HepG2 (cell line): ENCODE data around the gene RPTOR. TPM values are rescaled to one million over a fixed set of nuclear protein-coding genes. Genes with fewer than 3 reads are reported as not detected.

ENCODE experiments used
- ADNP ChIP-seq: sonication (generic); formaldehyde crosslinking; IDR thresholded peaks from 2 replicates; pipeline ENCODE4 v1.4.0; 2020; ENCODE audit warnings: missing genetic modification reagents
- BCL6 ChIP-seq: IDR thresholded peaks from 2 replicates; pipeline ENCODE4 v1.6.1; 2016; ENCODE audit warnings: missing genetic modification reagents, missing compliant biosample characterization
- CHCHD3 ChIP-seq: sonication (generic); formaldehyde crosslinking; IDR thresholded peaks from 2 replicates; pipeline ENCODE4 v1.8.0; 2022; ENCODE audit warnings: mild to moderate bottlenecking, missing genetic modification reagents, moderate library complexity
- SIX4 ChIP-seq: sonication (generic); formaldehyde crosslinking; IDR thresholded peaks from 2 replicates; pipeline ENCODE4 v1.4.0; 2020; ENCODE audit warnings: missing genetic modification reagents
- SP4 ChIP-seq: sonication (generic); formaldehyde crosslinking; IDR thresholded peaks from 2 replicates; pipeline ENCODE4 v1.8.1; 2023; ENCODE audit warnings: mild to moderate bottlenecking, missing genetic modification reagents
- THAP11 ChIP-seq: IDR thresholded peaks from 2 replicates; pipeline ENCODE4 v1.6.1; 2016; ENCODE audit warnings: missing biosample characterization, missing genetic modification reagents
- ZNF121 ChIP-seq: sonication (generic); formaldehyde crosslinking; IDR thresholded peaks from 2 replicates; pipeline ENCODE4 v1.5.0; 2020; ENCODE audit warnings: mild to moderate bottlenecking, missing genetic modification reagents
- ZNF263 ChIP-seq: sonication (generic); formaldehyde crosslinking; IDR thresholded peaks from 2 replicates; pipeline ENCODE4 v1.4.0; 2020; ENCODE audit warnings: missing genetic modification reagents
- ZNF619 ChIP-seq: sonication (generic); formaldehyde crosslinking; IDR thresholded peaks from 2 replicates; pipeline ENCODE4 v1.4.0; 2020; ENCODE audit warnings: mild to moderate bottlenecking, missing genetic modification reagents
- ZNF644 ChIP-seq: IDR thresholded peaks from 2 replicates; pipeline ENCODE4 v1.6.1; 2016; ENCODE audit warnings: low read depth
- ZNF768 ChIP-seq: sonication (generic); formaldehyde crosslinking; IDR thresholded peaks from 2 replicates; pipeline ENCODE4 v1.4.0; 2020; ENCODE audit warnings: missing genetic modification reagents
- ZNF781 ChIP-seq: sonication (generic); formaldehyde crosslinking; IDR thresholded peaks from 2 replicates; pipeline ENCODE4 v1.5.1; 2020; ENCODE audit warnings: borderline replicate concordance, mild to moderate bottlenecking, missing genetic modification reagents; ENCODE audit errors: not compliant biosample characterization
- ZSCAN9 ChIP-seq: IDR thresholded peaks from 2 replicates; pipeline ENCODE4 v1.6.1; 2016; ENCODE audit warnings: borderline replicate concordance
- ZZZ3 ChIP-seq: sonication (generic); formaldehyde crosslinking; IDR thresholded peaks from 2 replicates; pipeline ENCODE4 v1.4.0; 2020; ENCODE audit warnings: missing genetic modification reagents, mild to moderate bottlenecking, borderline replicate concordance
- polyA plus RNA-seq, 8 experiments: library from polyadenylated mRNA; depleted of rRNA in 3 of 8; stranded (reverse) in 7 of 8; unstranded in 1 of 8; fragments of >200 nt; fragmentation: Illumina TruSeq in 4 of 8; extraction: Trizol in 4 of 8; gene quantifications; 2 replicates each; pipeline versions ENCODE4 v1.2.1 to v1.2.3, GENCODE V29; 2011 to 2016; ENCODE audit warnings: low read depth in 4 of 8, missing spikeins in 1 of 8, mixed read lengths in 1 of 8; ENCODE audit not compliant: insufficient read depth in 1 of 8
- total RNA-seq, 5 experiments: library from RNA; depleted of rRNA; stranded (reverse); fragments of >200 nt; fragmentation: Illumina TruSeq; extraction: Trizol; gene quantifications; 2 replicates each; pipeline ENCODE4 v1.2.3, GENCODE V29; 2016; ENCODE audit warnings: low read depth in 1 of 5
- TF ChIP-seq, protein P1 (sequence below): sonication (generic); formaldehyde crosslinking; IDR thresholded peaks from 2 replicates; pipeline ENCODE4 v1.4.0; 2020; ENCODE audit warnings: mild to moderate bottlenecking, missing genetic modification reagents, borderline replicate concordance
- TF ChIP-seq, protein P2 (sequence below): sonication (generic); formaldehyde crosslinking; IDR thresholded peaks from 2 replicates; pipeline ENCODE4 v1.4.0; 2020; ENCODE audit warnings: mild to moderate bottlenecking, missing genetic modification reagents
- TF ChIP-seq, protein P3 (sequence below): sonication (generic); formaldehyde crosslinking; IDR thresholded peaks from 2 replicates; pipeline ENCODE4 v1.4.0; 2020; ENCODE audit warnings: missing genetic modification reagents, borderline replicate concordance
- TF ChIP-seq, protein P4 (sequence below): sonication (generic); formaldehyde crosslinking; IDR thresholded peaks from 2 replicates; pipeline ENCODE4 v1.4.0; 2020; ENCODE audit warnings: missing genetic modification reagents; ENCODE audit errors: not compliant biosample characterization

RPTOR gene
- total and polyA plus RNA-seq, 2 of the 13 experiments (the other 11 are each of a cell fraction or from before 2014, with no cell fraction given), result 6.6 to 25.3 TPM

DNA sequence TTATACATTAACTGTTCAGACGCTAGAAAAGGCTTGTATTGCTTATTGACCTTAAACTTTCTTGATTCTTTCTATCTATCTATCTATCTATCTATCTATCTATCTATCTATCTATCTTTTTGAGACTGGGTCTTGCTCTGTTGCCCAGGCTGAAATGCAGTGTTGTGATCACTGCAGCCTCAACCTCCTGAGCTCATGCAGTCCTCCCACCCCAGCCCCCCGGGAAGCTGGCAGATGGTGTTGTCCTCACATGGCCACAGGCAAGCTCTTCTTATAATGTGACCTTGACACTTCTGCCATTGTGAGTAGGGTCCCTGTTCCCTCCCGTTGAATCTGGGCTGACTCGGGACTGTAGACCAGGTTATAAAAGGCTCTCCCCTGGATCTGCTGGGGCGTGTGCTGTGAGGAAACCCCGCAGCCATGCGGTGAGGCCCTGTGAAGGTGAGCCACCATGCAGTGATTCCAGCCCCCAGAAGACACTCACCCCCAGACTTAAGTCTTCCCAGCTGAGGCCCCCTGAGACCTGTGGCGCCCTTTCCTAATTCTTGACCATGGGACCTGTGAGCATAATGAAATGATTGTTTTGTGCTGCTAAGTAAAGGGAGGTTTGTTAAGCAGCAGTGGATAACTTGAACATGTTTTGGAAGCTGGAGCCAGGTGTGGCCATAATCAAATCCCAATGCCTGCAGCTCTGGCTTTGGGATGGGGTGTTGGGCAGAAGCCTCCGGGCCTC, 54.3 kb downstream of the RPTOR start (continued):
- TF ChIP-seq, protein P1, sequence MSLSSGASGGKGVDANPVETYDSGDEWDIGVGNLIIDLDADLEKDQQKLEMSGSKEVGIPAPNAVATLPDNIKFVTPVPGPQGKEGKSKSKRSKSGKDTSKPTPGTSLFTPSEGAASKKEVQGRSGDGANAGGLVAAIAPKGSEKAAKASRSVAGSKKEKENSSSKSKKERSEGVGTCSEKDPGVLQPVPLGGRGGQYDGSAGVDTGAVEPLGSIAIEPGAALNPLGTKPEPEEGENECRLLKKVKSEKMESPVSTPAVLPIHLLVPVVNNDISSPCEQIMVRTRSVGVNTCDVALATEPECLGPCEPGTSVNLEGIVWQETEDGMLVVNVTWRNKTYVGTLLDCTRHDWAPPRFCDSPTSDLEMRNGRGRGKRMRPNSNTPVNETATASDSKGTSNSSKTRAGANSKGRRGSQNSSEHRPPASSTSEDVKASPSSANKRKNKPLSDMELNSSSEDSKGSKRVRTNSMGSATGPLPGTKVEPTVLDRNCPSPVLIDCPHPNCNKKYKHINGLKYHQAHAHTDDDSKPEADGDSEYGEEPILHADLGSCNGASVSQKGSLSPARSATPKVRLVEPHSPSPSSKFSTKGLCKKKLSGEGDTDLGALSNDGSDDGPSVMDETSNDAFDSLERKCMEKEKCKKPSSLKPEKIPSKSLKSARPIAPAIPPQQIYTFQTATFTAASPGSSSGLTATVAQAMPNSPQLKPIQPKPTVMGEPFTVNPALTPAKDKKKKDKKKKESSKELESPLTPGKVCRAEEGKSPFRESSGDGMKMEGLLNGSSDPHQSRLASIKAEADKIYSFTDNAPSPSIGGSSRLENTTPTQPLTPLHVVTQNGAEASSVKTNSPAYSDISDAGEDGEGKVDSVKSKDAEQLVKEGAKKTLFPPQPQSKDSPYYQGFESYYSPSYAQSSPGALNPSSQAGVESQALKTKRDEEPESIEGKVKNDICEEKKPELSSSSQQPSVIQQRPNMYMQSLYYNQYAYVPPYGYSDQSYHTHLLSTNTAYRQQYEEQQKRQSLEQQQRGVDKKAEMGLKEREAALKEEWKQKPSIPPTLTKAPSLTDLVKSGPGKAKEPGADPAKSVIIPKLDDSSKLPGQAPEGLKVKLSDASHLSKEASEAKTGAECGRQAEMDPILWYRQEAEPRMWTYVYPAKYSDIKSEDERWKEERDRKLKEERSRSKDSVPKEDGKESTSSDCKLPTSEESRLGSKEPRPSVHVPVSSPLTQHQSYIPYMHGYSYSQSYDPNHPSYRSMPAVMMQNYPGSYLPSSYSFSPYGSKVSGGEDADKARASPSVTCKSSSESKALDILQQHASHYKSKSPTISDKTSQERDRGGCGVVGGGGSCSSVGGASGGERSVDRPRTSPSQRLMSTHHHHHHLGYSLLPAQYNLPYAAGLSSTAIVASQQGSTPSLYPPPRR, result 0 out of 2 replicates have a peak, but pooled peaks have one; percentile 15
- peak; percentile 1 for TF ChIP-seq ZNF781 (CRISPR knock-in tag)
- peak; percentile 72 for TF ChIP-seq ZNF263 (CRISPR knock-in tag)
- TF ChIP-seq ZSCAN9 (CRISPR knock-in tag), result no peak
- TF ChIP-seq ZNF619 (CRISPR knock-in tag), result 0 out of 2 replicates have a peak, but pooled peaks have one; percentile 6
- no peak for TF ChIP-seq BCL6
- TF ChIP-seq, protein P2, sequence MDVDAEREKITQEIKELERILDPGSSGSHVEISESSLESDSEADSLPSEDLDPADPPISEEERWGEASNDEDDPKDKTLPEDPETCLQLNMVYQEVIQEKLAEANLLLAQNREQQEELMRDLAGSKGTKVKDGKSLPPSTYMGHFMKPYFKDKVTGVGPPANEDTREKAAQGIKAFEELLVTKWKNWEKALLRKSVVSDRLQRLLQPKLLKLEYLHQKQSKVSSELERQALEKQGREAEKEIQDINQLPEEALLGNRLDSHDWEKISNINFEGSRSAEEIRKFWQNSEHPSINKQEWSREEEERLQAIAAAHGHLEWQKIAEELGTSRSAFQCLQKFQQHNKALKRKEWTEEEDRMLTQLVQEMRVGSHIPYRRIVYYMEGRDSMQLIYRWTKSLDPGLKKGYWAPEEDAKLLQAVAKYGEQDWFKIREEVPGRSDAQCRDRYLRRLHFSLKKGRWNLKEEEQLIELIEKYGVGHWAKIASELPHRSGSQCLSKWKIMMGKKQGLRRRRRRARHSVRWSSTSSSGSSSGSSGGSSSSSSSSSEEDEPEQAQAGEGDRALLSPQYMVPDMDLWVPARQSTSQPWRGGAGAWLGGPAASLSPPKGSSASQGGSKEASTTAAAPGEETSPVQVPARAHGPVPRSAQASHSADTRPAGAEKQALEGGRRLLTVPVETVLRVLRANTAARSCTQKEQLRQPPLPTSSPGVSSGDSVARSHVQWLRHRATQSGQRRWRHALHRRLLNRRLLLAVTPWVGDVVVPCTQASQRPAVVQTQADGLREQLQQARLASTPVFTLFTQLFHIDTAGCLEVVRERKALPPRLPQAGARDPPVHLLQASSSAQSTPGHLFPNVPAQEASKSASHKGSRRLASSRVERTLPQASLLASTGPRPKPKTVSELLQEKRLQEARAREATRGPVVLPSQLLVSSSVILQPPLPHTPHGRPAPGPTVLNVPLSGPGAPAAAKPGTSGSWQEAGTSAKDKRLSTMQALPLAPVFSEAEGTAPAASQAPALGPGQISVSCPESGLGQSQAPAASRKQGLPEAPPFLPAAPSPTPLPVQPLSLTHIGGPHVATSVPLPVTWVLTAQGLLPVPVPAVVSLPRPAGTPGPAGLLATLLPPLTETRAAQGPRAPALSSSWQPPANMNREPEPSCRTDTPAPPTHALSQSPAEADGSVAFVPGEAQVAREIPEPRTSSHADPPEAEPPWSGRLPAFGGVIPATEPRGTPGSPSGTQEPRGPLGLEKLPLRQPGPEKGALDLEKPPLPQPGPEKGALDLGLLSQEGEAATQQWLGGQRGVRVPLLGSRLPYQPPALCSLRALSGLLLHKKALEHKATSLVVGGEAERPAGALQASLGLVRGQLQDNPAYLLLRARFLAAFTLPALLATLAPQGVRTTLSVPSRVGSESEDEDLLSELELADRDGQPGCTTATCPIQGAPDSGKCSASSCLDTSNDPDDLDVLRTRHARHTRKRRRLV, result 0 out of 2 replicates have a peak, but pooled peaks have one; percentile 2
- TF ChIP-seq ZNF121 (CRISPR knock-in tag), result peak; percentile 85
- TF ChIP-seq SP4 (CRISPR knock-in tag), result peak; percentile 32; the same call in 1 of the 2 replicates
- TF ChIP-seq ADNP (CRISPR knock-in tag), result no peak
- no peak for TF ChIP-seq ZNF768 (CRISPR knock-in tag)
- TF ChIP-seq, protein P3, sequence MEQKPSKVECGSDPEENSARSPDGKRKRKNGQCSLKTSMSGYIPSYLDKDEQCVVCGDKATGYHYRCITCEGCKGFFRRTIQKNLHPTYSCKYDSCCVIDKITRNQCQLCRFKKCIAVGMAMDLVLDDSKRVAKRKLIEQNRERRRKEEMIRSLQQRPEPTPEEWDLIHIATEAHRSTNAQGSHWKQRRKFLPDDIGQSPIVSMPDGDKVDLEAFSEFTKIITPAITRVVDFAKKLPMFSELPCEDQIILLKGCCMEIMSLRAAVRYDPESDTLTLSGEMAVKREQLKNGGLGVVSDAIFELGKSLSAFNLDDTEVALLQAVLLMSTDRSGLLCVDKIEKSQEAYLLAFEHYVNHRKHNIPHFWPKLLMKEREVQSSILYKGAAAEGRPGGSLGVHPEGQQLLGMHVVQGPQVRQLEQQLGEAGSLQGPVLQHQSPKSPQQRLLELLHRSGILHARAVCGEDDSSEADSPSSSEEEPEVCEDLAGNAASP (CRISPR knock-in tag), result peak; percentile 49; the same call in 1 of the 2 replicates
- no peak for TF ChIP-seq THAP11 (CRISPR knock-in tag)
- no peak for TF ChIP-seq ZZZ3
- TF ChIP-seq ZNF644, result no peak
- TF ChIP-seq CHCHD3 (CRISPR knock-in tag), result no peak
- no peak for TF ChIP-seq SIX4 (CRISPR knock-in tag)
- TF ChIP-seq, protein P4, sequence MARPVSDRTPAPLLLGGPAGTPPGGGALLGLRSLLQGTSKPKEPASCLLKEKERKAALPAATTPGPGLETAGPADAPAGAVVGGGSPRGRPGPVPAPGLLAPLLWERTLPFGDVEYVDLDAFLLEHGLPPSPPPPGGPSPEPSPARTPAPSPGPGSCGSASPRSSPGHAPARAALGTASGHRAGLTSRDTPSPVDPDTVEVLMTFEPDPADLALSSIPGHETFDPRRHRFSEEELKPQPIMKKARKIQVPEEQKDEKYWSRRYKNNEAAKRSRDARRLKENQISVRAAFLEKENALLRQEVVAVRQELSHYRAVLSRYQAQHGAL (CRISPR knock-in tag), result no peak
